DOHH2 (cell line): ENCODE results near the gene PRMT1.

ENCODE experiments used
- H3F3A ChIP-seq: fragments of 200-600 bp; sonication (generic), shearing (Covaris generic); 2 replicates; pipeline ENCODE4 v1.6.0; 2016; ENCODE audit warnings: antibody characterized with exemption, mild to moderate bottlenecking; ENCODE audit not compliant: control insufficient read depth, insufficient read depth
- H3K27ac ChIP-seq: fragments of 200-600 bp; sonication (generic); 2 replicates; pipeline ENCODE4 v1.5.1; 2014; ENCODE audit warnings: low read depth, mild to moderate bottlenecking, low read length, moderate library complexity
- H3K27me3 ChIP-seq: fragments of 200-600 bp; sonication (generic); 2 replicates; pipeline ENCODE4 v1.6.1; 2014; ENCODE audit warnings: mild to moderate bottlenecking, low read length, mixed read lengths; ENCODE audit not compliant: control insufficient read depth
- H3K36me3 ChIP-seq: fragments of 200-600 bp; sonication (generic); 2 replicates; pipeline ENCODE4 v1.6.1; 2014; ENCODE audit warnings: mild to moderate bottlenecking, low read length, moderate library complexity, mixed read lengths; ENCODE audit not compliant: control insufficient read depth
- H3K4me1 ChIP-seq: fragments of 200-600 bp; sonication (generic); 2 replicates; pipeline ENCODE4 v1.6.1; 2014; ENCODE audit warnings: mild to moderate bottlenecking, low read length, mixed read lengths; ENCODE audit not compliant: control insufficient read depth
- H3K4me2 ChIP-seq: fragments of 200-600 bp; sonication (generic); 2 replicates; pipeline ENCODE4 v1.6.0; 2014; ENCODE audit warnings: mild to moderate bottlenecking, low read length, moderate library complexity
- H3K4me3 ChIP-seq: fragments of 200-600 bp; sonication (generic); 2 replicates; pipeline ENCODE4 v1.5.1; 2014; ENCODE audit warnings: mild to moderate bottlenecking, low read length, mixed read lengths
- H3K79me2 ChIP-seq: fragments of 200-600 bp; sonication (generic); 2 replicates; pipeline ENCODE4 v1.6.1; 2014; ENCODE audit warnings: mild to moderate bottlenecking, low read length, mixed read lengths; ENCODE audit not compliant: control insufficient read depth
- H3K9me2 ChIP-seq: fragments of 200-600 bp; sonication (generic); replicated peaks from 2 replicates; pipeline ENCODE4 v1.6.1; 2014; ENCODE audit warnings: mild to moderate bottlenecking, low read length, mixed read lengths; ENCODE audit not compliant: control insufficient read depth
- H3K9me3 ChIP-seq: fragments of 200-600 bp; sonication (generic); 2 replicates; pipeline ENCODE4 v1.6.1; 2014; ENCODE audit warnings: antibody characterized with exemption, low read length, mixed read lengths; ENCODE audit not compliant: control insufficient read depth, insufficient read depth
- H4K20me1 ChIP-seq: fragments of 200-600 bp; sonication (generic); 2 replicates; pipeline ENCODE4 v1.6.0; 2014; ENCODE audit warnings: low read depth, mild to moderate bottlenecking, antibody characterized with exemption, low read length, moderate library complexity; ENCODE audit not compliant: control insufficient read depth, insufficient read depth
- CTCF ChIP-seq: fragments of 200-600 bp; sonication (generic); IDR thresholded peaks from one replicate; pipeline ENCODE4 v1.5.1; 2014; ENCODE audit warnings: antibody characterized with exemption, mild to moderate bottlenecking, low read depth, low read length; ENCODE audit not compliant: poor library complexity, severe bottlenecking
- EZH2phosphoT487 ChIP-seq: fragments of 200-600 bp; sonication (generic); IDR thresholded peaks from 2 replicates; pipeline ENCODE4 v1.6.1; 2017; ENCODE audit warnings: borderline replicate concordance, mild to moderate bottlenecking, antibody characterized with exemption, low read length, moderate library complexity, mixed read lengths

The PRMT1 gene

GRCh38 chr19:49676136-49676783 lies 811 bp upstream of the PRMT1 start:
- TF ChIP-seq EZH2phosphoT487: no peak
- no peak for TF ChIP-seq CTCF
- H3K4me2 ChIP-seq: peak overlapping the region; percentile 91
- H3K4me1 ChIP-seq: peaks cover 74% of the 10 kb centered on the region
- H4K20me1 ChIP-seq: peaks cover 18% of the 10 kb centered on the region
- H3K36me3 ChIP-seq: peaks cover 54% of the 10 kb centered on the region
- H3F3A ChIP-seq: peaks cover 36% of the 10 kb centered on the region
- H3K9me3 ChIP-seq: no peaks in the 10 kb centered on the region
- H3K27me3 ChIP-seq: no peaks in the 10 kb centered on the region
- H3K4me3 ChIP-seq: peak overlapping the region; percentile 95
- H3K9me2 ChIP-seq: no peaks in the 10 kb centered on the region
- H3K27ac ChIP-seq: peak overlapping the region; percentile 96
- peaks cover 43% of the 10 kb centered on the region for H3K79me2 ChIP-seq

- peak overlapping the region; percentile 99 for H3K4me2 ChIP-seq
Observed at GRCh38 chr19:49676784-49677230, 264 bp upstream of the PRMT1 start.

GRCh38 chr19:49677901-49678674 lies 1.0 kb downstream of the PRMT1 start:
- peak overlapping the region; percentile 84 for H3K27ac ChIP-seq
- H4K20me1 ChIP-seq: peaks cover 23% of the 10 kb centered on the region
- H3K9me3 ChIP-seq: no peaks in the 10 kb centered on the region
- H3F3A ChIP-seq: peaks cover 36% of the 10 kb centered on the region
- peak overlapping the region; percentile 99 for H3K4me2 ChIP-seq
- no peaks in the 10 kb centered on the region for H3K9me2 ChIP-seq
- H3K4me1 ChIP-seq: peaks cover 57% of the 10 kb centered on the region
- H3K27me3 ChIP-seq: no peaks in the 10 kb centered on the region
- H3K79me2 ChIP-seq: peaks cover 55% of the 10 kb centered on the region
- peak; percentile 86 for TF ChIP-seq CTCF
- TF ChIP-seq EZH2phosphoT487: no peak
- H3K4me3 ChIP-seq: peak overlapping the region; percentile 95
- peaks cover 61% of the 10 kb centered on the region for H3K36me3 ChIP-seq

More at GRCh38 chr19:49676784-49677230, 264 bp upstream of the PRMT1 start:
- TF ChIP-seq CTCF: no peak
- TF ChIP-seq EZH2phosphoT487: no peak
- peak overlapping the region; percentile 95 for H3K4me3 ChIP-seq
- peaks cover 36% of the 10 kb centered on the region for H3F3A ChIP-seq
- H4K20me1 ChIP-seq: peaks cover 21% of the 10 kb centered on the region
- no peaks in the 10 kb centered on the region for H3K9me2 ChIP-seq
- H3K9me3 ChIP-seq: no peaks in the 10 kb centered on the region
- H3K27ac ChIP-seq: peak overlapping the region; percentile 96
- peaks cover 46% of the 10 kb centered on the region for H3K79me2 ChIP-seq
- peaks cover 53% of the 10 kb centered on the region for H3K36me3 ChIP-seq
- peaks cover 70% of the 10 kb centered on the region for H3K4me1 ChIP-seq
- no peaks in the 10 kb centered on the region for H3K27me3 ChIP-seq
